H1 (cell line): ENCODE results near the gene GPC3.

Experiments
- CTCF ChIP-seq, 3 experiments: IDR thresholded peaks; 1 replicate in 2 of 3; 2 replicates in 1 of 3; pipeline versions ENCODE4 v1.5.1 to v1.6.1; 2011; ENCODE audit warnings: low read length in 3 of 3, mild to moderate bottlenecking in 3 of 3, inconsistent platforms in 2 of 3, low read depth in 1 of 3, moderate library complexity in 1 of 3; ENCODE audit not compliant: insufficient read depth in 1 of 3; ENCODE audit errors: control extremely low read depth in 1 of 3
- GTF2F1 ChIP-seq: IDR thresholded peaks from 2 replicates; pipeline ENCODE4 v1.6.1; 2012; ENCODE audit warnings: low read depth, low read length, improper control_type of control experiment, borderline replicate concordance
- JUN ChIP-seq: IDR thresholded peaks from 2 replicates; pipeline ENCODE4 v1.6.1; 2011; ENCODE audit warnings: low read depth, mild to moderate bottlenecking, improper control_type of control experiment, low read length
- POLR2AphosphoS5 ChIP-seq: IDR thresholded peaks from 2 replicates; pipeline ENCODE4 v1.6.1; 2011; ENCODE audit warnings: low read depth, low read length
- POU5F1 ChIP-seq: IDR thresholded peaks from 2 replicates; pipeline ENCODE4 v1.6.1; 2011; ENCODE audit warnings: low read depth, mild to moderate bottlenecking, low read length, moderate library complexity
- RAD21 ChIP-seq, 2 experiments: IDR thresholded peaks in 1 of 2; conservative IDR thresholded peaks in 1 of 2; 2 replicates each; pipeline ENCODE4 v1.6.1; 2011; ENCODE audit warnings: low read depth in 2 of 2, low read length in 2 of 2, improper control_type of control experiment in 1 of 2, inconsistent platforms in 1 of 2, mild to moderate bottlenecking in 1 of 2, moderate library complexity in 1 of 2
- USF2 ChIP-seq: IDR thresholded peaks from 2 replicates; pipeline ENCODE4 v1.6.1; 2011; ENCODE audit warnings: low read length, improper control_type of control experiment

GRCh38 chrX:133794126-133794525 lies 191.3 kb downstream of the GPC3 start:
- TF ChIP-seq POLR2AphosphoS5 (no peak), CTCF (IDR thresholded peaks at IDR 0.05; ENCODE audit: control extremely low read depth in 1 of 3, insufficient read depth in 1 of 3, low read depth in 1 of 3, low read length in 3 of 3) (no peak), GTF2F1 (no peak), POU5F1 (no peak), RAD21 (IDR thresholded peaks at IDR 0.05 in 1 of 2, conservative IDR thresholded peaks at IDR 0.05 in 1 of 2; ENCODE audit: low read depth in 2 of 2, low read length in 2 of 2) (no peak), USF2 (no peak), JUN (no peak)
